BE2C (cell line): ENCODE results near the gene NAA35.

Experiments used
- DNase-seq: peaks from one replicate; pipeline ENCODE4 v3.0.0-alpha.2; 2020
- H3K27me3 ChIP-seq: fragments of 250-450 bp; sonication (Bioruptor Pico); 2 replicates; pipeline ENCODE4 v1.5.1; 2020; ENCODE audit warnings: mild to moderate bottlenecking
- H3K36me3 ChIP-seq: fragments of 250-450 bp; sonication (Bioruptor Pico); 2 replicates; pipeline ENCODE4 v1.5.1; 2020; ENCODE audit warnings: mild to moderate bottlenecking
- H3K4me1 ChIP-seq: fragments of 250-450 bp; sonication (Bioruptor Pico); 2 replicates; pipeline ENCODE4 v1.5.1; 2020
- H3K4me3 ChIP-seq: 2 replicates; pipeline ENCODE4 v1.5.1; 2011; ENCODE audit warnings: low read depth, low read length
- H3K9me3 ChIP-seq: fragments of 250-450 bp; sonication (Bioruptor Pico); 2 replicates; pipeline ENCODE4 v1.5.1; 2020
- CTCF ChIP-seq: IDR thresholded peaks from 2 replicates; pipeline ENCODE4 v1.5.1; 2012; ENCODE audit warnings: mild to moderate bottlenecking, low read depth, low read length

The NAA35 gene

GRCh38 chr9:85900504-85901201 is 40.3 kb upstream of the NAA35 start:
- Histone ChIP-seq H3K9me3 (no peaks in the 10 kb centered on the region), H3K27me3 (0 out of 2 replicates have a peak, but pooled peaks cover 2% of the 10 kb centered on the region), H3K4me1 (no peaks in the 10 kb centered on the region), H3K36me3 (no peaks in the 10 kb centered on the region), H3K4me3 (no peak overlapping the region)
- peak; percentile 53 for TF ChIP-seq CTCF
- DNase-seq = peak; percentile 58

GRCh38 chr9:85904975-85905374 is 36.0 kb upstream of the NAA35 start:
- Histone ChIP-seq H3K27me3 (0 out of 2 replicates have a peak, but pooled peaks cover 2% of the 10 kb centered on the region), H3K4me3 (no peak overlapping the region), H3K4me1 (no peaks in the 10 kb centered on the region), H3K36me3 (no peaks in the 10 kb centered on the region), H3K9me3 (no peaks in the 10 kb centered on the region)
- no peak for TF ChIP-seq CTCF
- DNase-seq = no peak

DNA sequence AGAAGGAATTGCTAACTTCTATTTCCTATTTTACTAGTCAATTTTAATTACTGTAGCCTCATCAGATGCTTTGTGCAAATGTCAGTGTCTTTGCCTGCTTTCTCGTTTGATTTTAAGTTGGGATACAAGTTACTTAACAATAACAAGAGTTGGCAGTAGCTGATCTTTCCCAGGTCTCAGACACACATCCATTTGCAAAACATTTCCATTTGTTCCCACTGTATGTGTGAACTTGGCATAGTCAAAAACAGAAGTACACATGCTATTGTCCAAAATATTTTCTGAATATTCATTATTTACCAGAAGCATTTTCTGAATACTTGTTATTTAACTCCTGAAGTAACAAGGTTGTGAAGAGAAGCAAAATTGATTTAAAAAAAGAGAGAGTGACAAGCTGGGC is 35.0 kb upstream of the NAA35 start:
- no peak overlapping the region for H3K4me3 ChIP-seq
- H3K27me3 ChIP-seq = 0 out of 2 replicates have a peak, but pooled peaks cover 2% of the 10 kb centered on the region
- no peak for TF ChIP-seq CTCF
- no peaks in the 10 kb centered on the region for H3K36me3 ChIP-seq
- DNase-seq = no peak
- no peaks in the 10 kb centered on the region for H3K9me3 ChIP-seq
- H3K4me1 ChIP-seq = no peaks in the 10 kb centered on the region

GRCh38 chr9:85909390-85909789 is 31.6 kb upstream of the NAA35 start:
- Histone ChIP-seq H3K4me1 (peaks cover 1% of the 10 kb centered on the region; the same call in 1 of the 2 replicates), H3K9me3 (no peaks in the 10 kb centered on the region), H3K27me3 (no peaks in the 10 kb centered on the region), H3K36me3 (no peaks in the 10 kb centered on the region), H3K4me3 (no peak overlapping the region)
- TF ChIP-seq CTCF = no peak
- DNase-seq = no peak

DNA sequence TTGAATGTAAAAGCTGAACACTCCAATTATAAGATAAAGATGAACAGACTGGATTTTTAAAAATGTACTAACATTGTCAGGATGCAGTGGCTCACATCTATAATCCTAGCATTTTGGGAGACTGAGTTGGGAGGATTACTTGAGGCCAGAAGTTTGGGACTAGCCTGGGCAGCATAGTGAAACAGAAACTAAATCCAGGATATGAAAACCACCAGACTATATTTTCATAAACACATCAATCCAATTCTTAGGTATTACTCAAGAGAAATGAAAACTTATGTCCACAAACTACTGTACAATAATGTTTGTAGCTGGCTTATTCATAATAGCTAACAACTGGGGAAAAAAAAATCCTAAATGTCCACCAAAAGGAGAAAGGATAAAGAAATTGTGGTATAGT is 26.8 kb upstream of the NAA35 start:
- peaks cover 5% of the 10 kb centered on the region; the same call in 1 of the 2 replicates for H3K4me1 ChIP-seq
- no peak overlapping the region for H3K4me3 ChIP-seq
- TF ChIP-seq CTCF = no peak
- H3K27me3 ChIP-seq = no peaks in the 10 kb centered on the region
- no peak for DNase-seq
- no peaks in the 10 kb centered on the region for H3K9me3 ChIP-seq
- no peaks in the 10 kb centered on the region for H3K36me3 ChIP-seq

GRCh38 chr9:85917756-85918155 is 23.2 kb upstream of the NAA35 start:
- no peaks in the 10 kb centered on the region for H3K9me3 ChIP-seq
- no peak overlapping the region for H3K4me3 ChIP-seq
- TF ChIP-seq CTCF = no peak
- H3K4me1 ChIP-seq = peaks cover 5% of the 10 kb centered on the region; the same call in 1 of the 2 replicates
- no peaks in the 10 kb centered on the region for H3K27me3 ChIP-seq
- H3K36me3 ChIP-seq = no peaks in the 10 kb centered on the region
- no peak for DNase-seq
